Muscle of leg (tissue), 11 donors: Measurements from ENCODE around the gene MRPS12. TPM values are rescaled to one million over a fixed set of nuclear protein-coding genes. Genes with fewer than 3 reads are reported as not detected.

ENCODE experiments used
- DNase-seq: peaks from one replicate; pipeline ENCODE4 v3.0.0; 2013
- H3K27ac ChIP-seq: one replicate; pipeline ENCODE4 v1.5.1; 2013; ENCODE audit warnings: mild to moderate bottlenecking, low read length, control low read depth
- H3K27me3 ChIP-seq: one replicate; pipeline ENCODE4 v1.6.1; 2013; ENCODE audit warnings: low read length; ENCODE audit not compliant: control insufficient read depth, insufficient read depth
- H3K36me3 ChIP-seq: one replicate; pipeline ENCODE4 v1.6.1; 2013; ENCODE audit warnings: low read length; ENCODE audit not compliant: control insufficient read depth, insufficient read depth
- H3K4me1 ChIP-seq: one replicate; pipeline ENCODE4 v1.6.1; 2013; ENCODE audit warnings: low read length; ENCODE audit not compliant: control insufficient read depth, insufficient read depth
- H3K4me3 ChIP-seq: one replicate; pipeline ENCODE4 v1.5.1; 2013; ENCODE audit warnings: low read length, control low read depth
- H3K9me3 ChIP-seq: replicated peaks from 2 replicates; pipeline ENCODE4 v1.6.1; 2013; ENCODE audit warnings: low read depth, low read length; ENCODE audit not compliant: control insufficient read depth
- WGBS: methylation state at CpG from one replicate; pipeline ENCODE4 v1.1.5; 2013; ENCODE audit warnings: missing lambda C conversion rate; ENCODE audit not compliant: insufficient coverage; 5-methylcytosine and 5-hydroxymethylcytosine counted together
- polyA plus RNA-seq, 8 donors: library from polyadenylated mRNA; unstranded; fragments of 120-200 nt; gene quantifications; one replicate each; pipeline versions ENCODE4 v1.2.1 to v1.2.3, GENCODE V29; 2013; ENCODE audit warnings: inconsistent platforms in 1 of 8, low replicate concordance in 1 of 8; ENCODE audit not compliant: insufficient read length in 8 of 8, insufficient read depth in 1 of 8
- total RNA-seq: library from RNA; stranded (reverse); fragments of 120-200 nt; gene quantifications from one replicate; pipeline ENCODE4 v1.2.4, GENCODE V29; 2013

The MRPS12 gene
- total and polyA plus RNA-seq, 9 donors, result 19.6 to 22.7 (median 20.6) TPM

DNA sequence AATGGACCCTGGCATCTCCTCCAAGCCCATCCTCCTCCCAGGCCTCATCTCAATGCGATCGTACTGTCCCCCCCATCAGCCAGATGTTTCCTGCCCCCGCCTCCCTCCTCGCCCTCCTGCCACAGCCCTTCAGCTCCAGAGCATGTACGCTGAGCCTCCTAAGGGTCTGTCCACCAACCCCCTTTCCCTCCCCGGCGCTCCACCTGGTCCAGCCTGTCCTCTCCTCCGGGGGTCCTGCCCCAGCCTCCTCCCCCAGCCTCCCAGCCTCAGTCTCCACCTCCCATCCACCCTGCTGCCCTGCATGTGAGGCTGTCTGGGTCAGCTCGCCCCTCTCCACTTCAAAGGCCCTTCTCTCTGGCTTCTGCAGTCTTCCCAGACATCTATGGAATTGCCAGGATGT, 35.8 kb upstream of the MRPS12 start:
- peaks cover 36% of the 10 kb centered on the region for H3K36me3 ChIP-seq
- H3K9me3 ChIP-seq, result no peaks in the 10 kb centered on the region
- no peaks in the 10 kb centered on the region for H3K27me3 ChIP-seq
- DNase-seq, result no peak
- H3K4me3 ChIP-seq, result no peak overlapping the region
- H3K27ac ChIP-seq, result no peak overlapping the region
- WGBS, result 47% methylated on average over 9 of the region's 9 CpGs
- H3K4me1 ChIP-seq, result peaks cover 66% of the 10 kb centered on the region

DNA sequence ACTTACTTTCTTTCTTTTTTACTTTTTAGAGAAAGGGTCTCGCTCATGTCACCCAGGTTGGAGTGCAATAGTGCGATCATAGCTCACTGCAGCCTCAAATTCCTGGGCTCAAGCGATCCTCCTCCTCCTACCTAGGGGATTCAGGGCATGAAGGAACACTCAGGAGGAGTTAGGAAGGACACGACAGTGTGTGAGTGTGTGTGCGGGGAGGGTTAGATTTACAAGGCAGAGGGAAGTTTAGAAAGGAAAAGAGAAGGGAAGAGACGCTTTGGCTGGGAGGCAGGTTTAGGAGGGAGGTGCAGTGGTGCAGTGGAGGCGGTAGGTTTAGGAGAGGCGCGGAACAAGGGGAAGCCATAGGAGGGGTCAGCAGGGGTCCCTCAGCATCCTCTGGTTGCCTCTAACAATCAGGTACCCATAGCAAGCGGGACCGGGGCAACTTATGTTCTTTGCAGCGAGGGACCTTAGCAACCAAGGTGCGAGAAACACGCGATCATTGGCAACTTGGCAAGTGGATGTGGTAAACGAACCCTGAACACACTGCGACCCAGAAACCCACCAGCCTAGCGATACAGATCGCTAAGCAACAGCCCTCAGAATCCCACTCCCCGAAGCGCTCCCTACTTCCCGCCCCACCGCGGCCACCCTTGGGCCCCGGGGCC, 31.8 kb upstream of the MRPS12 start:
- peaks cover 11% of the 10 kb centered on the region for H3K36me3 ChIP-seq
- peak; percentile 52 for DNase-seq
- H3K27ac ChIP-seq, result peak overlapping the region; percentile 95
- H3K27me3 ChIP-seq, result no peaks in the 10 kb centered on the region
- H3K4me1 ChIP-seq, result peaks cover 39% of the 10 kb centered on the region
- WGBS, result under 1% methylated on average over 20 of the region's 25 CpGs
- H3K9me3 ChIP-seq, result no peaks in the 10 kb centered on the region
- peak overlapping the region; percentile 99 for H3K4me3 ChIP-seq

DNA sequence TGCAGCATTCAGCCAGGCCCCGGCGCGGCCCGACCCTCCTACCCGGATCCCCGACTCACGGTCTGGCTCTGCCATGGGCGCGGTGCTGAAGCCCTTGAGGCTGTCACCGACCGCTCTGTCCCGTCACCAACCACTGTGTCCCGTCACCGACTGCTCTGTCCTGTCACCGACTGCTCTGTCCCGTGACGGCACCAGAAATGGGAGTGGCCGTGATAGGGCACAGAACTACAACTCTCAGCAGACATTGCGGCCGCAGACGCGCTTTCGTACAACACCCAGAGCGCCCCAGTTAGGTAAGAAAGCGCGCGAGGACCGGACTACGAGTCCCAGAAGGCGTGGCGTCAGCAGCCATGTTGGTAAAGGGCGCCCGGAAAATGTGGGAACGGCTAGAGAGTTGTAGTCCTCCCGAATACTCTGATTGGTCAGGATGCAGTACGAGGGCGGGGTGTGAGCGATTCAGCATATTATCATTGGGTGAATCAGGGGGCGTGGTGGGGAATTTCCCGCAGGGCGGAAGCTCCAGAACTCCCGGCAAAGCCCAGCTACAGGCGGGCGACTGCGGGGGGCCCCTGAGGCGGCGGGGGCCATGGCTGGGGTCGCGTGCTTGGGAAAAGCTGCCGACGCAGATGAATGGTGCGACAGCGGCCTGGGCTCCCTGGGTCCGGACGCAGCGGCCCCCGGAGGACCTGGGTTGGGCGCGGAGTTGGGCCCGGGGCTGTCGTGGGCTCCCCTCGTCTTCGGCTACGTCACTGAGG, 31.1 kb upstream of the MRPS12 start, which contains the start of the genes NFKBIB and SIRT2:
NFKBIB (plus strand) TSS at position 523 of the 755 bp plus-strand sequence; CDS start at position 587, 64 bp downstream.
SIRT2 (minus strand) TSS at position 172 of the 755 bp plus-strand sequence; CDS start at position 75, 97 bp downstream.
- Histone ChIP-seq H3K27ac (peak within 1 kb of the TSS; percentile 95), H3K4me3 (peak within 1 kb of the TSS; percentile 99), H3K36me3 (peaks cover 12% of the 10 kb centered on the region), H3K9me3 (no peaks in the 10 kb centered on the region), H3K27me3 (no peaks in the 10 kb centered on the region), H3K4me1 (peaks cover 35% of the 10 kb centered on the region)
- DNase-seq, result peak; percentile 100
- under 1% methylated on average over 64 of the region's 64 CpGs for WGBS

DNA sequence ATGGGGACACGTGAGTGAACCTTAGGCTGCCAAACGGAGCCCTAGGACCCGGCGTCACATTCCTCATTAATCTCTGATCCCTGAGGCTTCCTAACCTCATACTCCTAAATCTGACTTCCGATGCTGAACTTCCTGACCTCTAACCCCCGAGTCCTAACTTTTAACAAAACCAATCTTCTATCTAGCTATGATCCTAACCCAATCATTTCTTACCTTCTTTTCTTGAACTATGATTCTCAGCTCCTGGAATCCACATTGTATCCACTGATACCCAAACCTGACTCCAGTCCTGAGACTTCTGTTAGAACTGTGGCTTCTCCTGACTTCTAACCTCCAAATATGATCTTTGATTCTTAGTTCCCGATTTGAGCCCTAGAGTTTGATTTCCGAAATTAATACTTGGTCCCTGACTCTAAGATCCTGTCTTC, 30.5 kb upstream of the MRPS12 start:
- H3K9me3 ChIP-seq, result no peaks in the 10 kb centered on the region
- H3K36me3 ChIP-seq, result peaks cover 13% of the 10 kb centered on the region
- WGBS, result 0% methylated on average over 5 of the region's 8 CpGs

DNA sequence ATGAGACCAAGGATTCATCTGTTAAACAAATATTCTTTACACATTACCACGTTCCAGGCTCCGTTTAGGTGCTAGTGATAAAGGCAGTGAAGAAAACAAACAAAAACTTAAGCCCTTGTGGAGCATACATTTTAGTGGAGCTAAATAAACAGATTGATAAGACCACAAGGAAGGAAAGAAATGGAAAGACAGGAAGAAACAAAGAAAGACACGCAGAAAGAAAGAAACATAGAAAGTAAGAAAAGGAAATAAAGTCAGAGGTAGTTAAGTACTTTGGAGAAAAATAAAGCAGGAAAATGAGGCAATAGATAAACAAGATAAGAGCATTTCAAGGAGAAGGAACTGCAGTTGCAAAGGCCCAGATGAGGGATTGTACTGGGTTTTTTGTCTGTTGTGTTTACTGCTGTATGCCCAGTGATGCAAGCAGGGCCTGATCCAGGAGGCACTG, 30.0 kb upstream of the MRPS12 start:
- Histone ChIP-seq H3K27me3 (no peaks in the 10 kb centered on the region), H3K4me1 (peaks cover 29% of the 10 kb centered on the region), H3K36me3 (peaks cover 16% of the 10 kb centered on the region), H3K27ac (peak overlapping the region; percentile 89), H3K4me3 (no peak overlapping the region), H3K9me3 (no peaks in the 10 kb centered on the region)
- DNase-seq, result no peak
- WGBS, result 80% methylated on average over 1 of the region's 3 CpGs

More for the DNA sequence above, 30.5 kb upstream of the MRPS12 start:
- DNase-seq, result no peak
- Histone ChIP-seq H3K27me3 (no peaks in the 10 kb centered on the region), H3K4me3 (peak overlapping the region; percentile 79), H3K27ac (peak overlapping the region; percentile 89), H3K4me1 (peaks cover 29% of the 10 kb centered on the region)

DNA sequence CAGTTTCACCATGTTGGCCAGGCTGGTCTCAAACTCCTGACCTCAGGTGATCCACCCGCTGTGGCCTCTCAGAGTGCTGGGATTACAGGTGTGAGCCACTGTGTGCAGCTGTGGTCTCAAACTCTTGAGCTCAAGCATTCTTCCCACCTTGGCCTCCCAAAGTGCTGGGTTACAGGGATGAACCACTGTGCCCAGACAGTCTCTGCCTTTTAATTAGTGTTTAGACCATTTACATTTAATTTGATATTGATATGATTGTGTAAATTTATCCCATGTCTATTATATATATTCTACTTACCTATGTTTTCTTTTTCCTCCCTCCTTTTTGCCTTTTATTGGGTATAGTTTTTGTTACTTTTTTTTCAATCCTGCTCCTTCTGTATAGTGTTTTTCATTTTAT, 29.1 kb upstream of the MRPS12 start:
- Histone ChIP-seq H3K36me3 (peaks cover 21% of the 10 kb centered on the region), H3K27ac (no peak overlapping the region), H3K4me1 (peaks cover 27% of the 10 kb centered on the region), H3K9me3 (no peaks in the 10 kb centered on the region), H3K27me3 (no peaks in the 10 kb centered on the region), H3K4me3 (no peak overlapping the region)
- no peak for DNase-seq
- whole genome bisulfite sequencing, result 100% methylated on average over 1 of the region's 1 CpG

DNA sequence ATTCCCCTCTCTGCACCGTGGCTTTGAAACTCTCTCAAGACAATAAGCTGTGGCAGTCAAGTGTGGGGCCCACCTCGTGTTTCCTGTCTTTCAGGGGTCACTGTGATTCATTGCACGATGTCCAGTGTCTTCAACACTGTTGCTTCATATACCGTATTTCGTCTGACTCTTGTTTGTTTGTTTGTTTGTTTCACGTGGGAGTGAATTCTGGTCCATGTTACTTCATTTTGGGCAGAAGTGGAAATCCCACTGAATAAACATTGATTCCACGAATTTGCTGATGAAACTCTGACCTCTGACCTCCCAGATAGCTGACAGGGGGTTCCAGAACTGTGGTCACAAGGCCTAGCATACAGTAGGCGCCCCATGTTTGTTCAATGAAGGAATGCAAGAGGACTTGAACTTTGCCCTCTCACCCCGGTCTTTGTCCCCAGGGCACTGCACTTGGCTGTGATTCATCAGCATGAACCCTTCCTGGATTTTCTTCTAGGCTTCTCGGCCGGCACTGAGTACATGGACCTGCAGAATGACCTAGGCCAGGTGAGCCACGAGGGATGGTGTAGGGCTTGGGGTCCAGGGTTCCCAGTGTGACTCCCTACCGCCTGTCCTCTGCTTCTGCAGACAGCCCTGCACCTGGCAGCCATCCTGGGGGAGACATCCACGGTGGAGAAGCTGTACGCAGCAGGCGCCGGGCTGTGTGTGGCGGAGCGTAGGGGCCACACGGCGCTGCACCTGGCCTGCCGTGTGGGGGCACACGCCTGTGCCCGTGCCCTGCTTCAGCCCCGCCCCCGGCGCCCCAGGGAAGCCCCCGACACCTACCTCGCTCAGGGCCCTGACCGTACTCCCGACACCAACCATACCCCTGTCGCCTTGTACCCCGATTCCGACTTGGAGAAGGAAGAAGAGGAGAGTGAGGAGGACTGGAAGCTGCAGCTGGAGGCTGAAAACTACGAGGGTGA, 25.9 kb upstream of the MRPS12 start:
- no peak overlapping the region for H3K27ac ChIP-seq
- WGBS, result 92% methylated on average over 31 of the region's 35 CpGs
- no peak for DNase-seq

DNA sequence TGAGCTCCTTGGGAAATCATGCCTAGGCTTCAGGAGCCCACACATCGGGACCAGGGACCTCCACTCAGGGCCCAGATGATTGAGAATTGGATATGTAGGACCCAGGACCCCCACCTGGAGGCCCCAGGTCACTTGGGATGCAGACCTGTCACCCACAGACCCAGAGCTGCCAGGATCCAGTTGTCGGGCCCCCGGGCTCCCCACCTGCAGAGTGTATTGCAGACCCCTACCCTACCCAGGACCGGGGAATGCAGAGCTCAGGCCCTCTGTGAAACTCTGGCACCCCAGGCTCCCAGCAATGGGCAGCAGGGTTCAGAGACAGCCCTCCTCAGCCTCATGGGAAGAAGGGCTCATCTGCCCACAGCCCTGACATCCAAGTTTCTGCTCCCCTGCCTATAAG, 25.1 kb upstream of the MRPS12 start:
- Histone ChIP-seq H3K27ac (no peak overlapping the region), H3K9me3 (no peaks in the 10 kb centered on the region), H3K4me1 (no peaks in the 10 kb centered on the region), H3K27me3 (no peaks in the 10 kb centered on the region), H3K4me3 (no peak overlapping the region), H3K36me3 (peaks cover 30% of the 10 kb centered on the region)
- DNase-seq, result no peak
- 92% methylated on average over 4 of the region's 4 CpGs for WGBS

More for the DNA sequence above, 25.9 kb upstream of the MRPS12 start:
- H3K4me3 ChIP-seq, result no peak overlapping the region
- H3K4me1 ChIP-seq, result peaks cover 3% of the 10 kb centered on the region
- H3K27me3 ChIP-seq, result no peaks in the 10 kb centered on the region
- peaks cover 30% of the 10 kb centered on the region for H3K36me3 ChIP-seq
- H3K9me3 ChIP-seq, result no peaks in the 10 kb centered on the region

DNA sequence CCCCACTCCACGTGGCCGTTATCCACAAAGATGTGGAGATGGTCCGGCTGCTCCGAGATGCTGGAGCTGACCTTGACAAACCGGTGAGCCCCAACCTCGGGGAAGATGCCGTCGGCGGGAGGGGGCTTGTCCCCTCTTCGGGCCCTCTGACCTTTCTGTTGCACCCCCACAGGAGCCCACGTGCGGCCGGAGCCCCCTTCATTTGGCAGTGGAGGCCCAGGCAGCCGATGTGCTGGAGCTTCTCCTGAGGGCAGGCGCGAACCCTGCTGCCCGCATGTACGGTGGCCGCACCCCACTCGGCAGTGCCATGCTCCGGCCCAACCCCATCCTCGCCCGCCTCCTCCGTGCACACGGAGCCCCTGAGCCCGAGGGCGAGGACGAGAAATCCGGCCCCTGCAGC, 23.5 kb upstream of the MRPS12 start:
- H3K27me3 ChIP-seq, result no peaks in the 10 kb centered on the region
- H3K4me3 ChIP-seq, result no peak overlapping the region
- peaks cover 30% of the 10 kb centered on the region for H3K36me3 ChIP-seq
- H3K4me1 ChIP-seq, result peaks cover 5% of the 10 kb centered on the region
- H3K9me3 ChIP-seq, result no peaks in the 10 kb centered on the region
- no peak overlapping the region for H3K27ac ChIP-seq
- WGBS, result 94% methylated on average over 29 of the region's 29 CpGs
- DNase-seq, result no peak
